Measurements from ENCODE around the gene WHRN.

- TF ChIP-seq POLR2AphosphoS5 (IDR thresholded peaks at IDR 0.05; ENCODE audit: low read depth, low read length), result no peak
- TF ChIP-seq SIN3A (IDR thresholded peaks at IDR 0.05; ENCODE audit: borderline replicate concordance, insufficient read depth, low read length), result no peak
- no peak for TF ChIP-seq REST (IDR thresholded peaks at IDR 0.05; ENCODE audit: insufficient read depth in 1 of 2, low read depth in 2 of 2, low read length in 2 of 2)
- no peak for TF ChIP-seq FOXP2 (optimal IDR thresholded peaks at IDR 0.05; ENCODE audit: borderline replicate concordance, extremely low read depth, extremely low read length, insufficient read depth)
- no peak for TF ChIP-seq TAF1 (IDR thresholded peaks at IDR 0.05; ENCODE audit: borderline replicate concordance, insufficient read depth, low read length)
Observed at GRCh38 chr9:114526807-114527206, 21.5 kb upstream of the WHRN start.
